Vagina (tissue), 2 donors: ENCODE results near the gene MSL1.

ENCODE experiments used
- CTCF ChIP-seq, 3 experiments: fragments of 450-650 bp in 2 of 3; fragments of 200-600 bp in 1 of 3; sonication (generic) in 1 of 3; IDR thresholded peaks; one replicate each; pipeline ENCODE4 v1.5.1; 2017 to 2019; ENCODE audit warnings: antibody characterized with exemption in 3 of 3, mild to moderate bottlenecking in 2 of 3, moderate library complexity in 2 of 3
- POLR2A ChIP-seq, 2 donors: fragments of 450-650 bp; IDR thresholded peaks; one replicate each; pipeline ENCODE4 v1.6.1; 2017; ENCODE audit warnings: antibody characterized with exemption in 2 of 2, mild to moderate bottlenecking in 2 of 2, moderate library complexity in 2 of 2

GRCh38 chr17:40097931-40098845, 23.6 kb upstream of the MSL1 start:
- TF ChIP-seq CTCF (IDR thresholded peaks at IDR 0.05), result no peak
- TF ChIP-seq POLR2A (IDR thresholded peaks at IDR 0.05), result no peak
